GM21576 (cell line): Measurements from ENCODE around the gene SPINT3.

Experiments used
- ATAC-seq: cut with Tn5 transposase; IDR thresholded peaks from one replicate; pipeline ENCODE4 v1.9.1; 2021; ENCODE audit warnings: mild to moderate bottlenecking, moderate library complexity; ENCODE audit not compliant: unreplicated experiment

The SPINT3 gene, protein sequence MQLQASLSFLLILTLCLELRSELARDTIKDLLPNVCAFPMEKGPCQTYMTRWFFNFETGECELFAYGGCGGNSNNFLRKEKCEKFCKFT

DNA sequence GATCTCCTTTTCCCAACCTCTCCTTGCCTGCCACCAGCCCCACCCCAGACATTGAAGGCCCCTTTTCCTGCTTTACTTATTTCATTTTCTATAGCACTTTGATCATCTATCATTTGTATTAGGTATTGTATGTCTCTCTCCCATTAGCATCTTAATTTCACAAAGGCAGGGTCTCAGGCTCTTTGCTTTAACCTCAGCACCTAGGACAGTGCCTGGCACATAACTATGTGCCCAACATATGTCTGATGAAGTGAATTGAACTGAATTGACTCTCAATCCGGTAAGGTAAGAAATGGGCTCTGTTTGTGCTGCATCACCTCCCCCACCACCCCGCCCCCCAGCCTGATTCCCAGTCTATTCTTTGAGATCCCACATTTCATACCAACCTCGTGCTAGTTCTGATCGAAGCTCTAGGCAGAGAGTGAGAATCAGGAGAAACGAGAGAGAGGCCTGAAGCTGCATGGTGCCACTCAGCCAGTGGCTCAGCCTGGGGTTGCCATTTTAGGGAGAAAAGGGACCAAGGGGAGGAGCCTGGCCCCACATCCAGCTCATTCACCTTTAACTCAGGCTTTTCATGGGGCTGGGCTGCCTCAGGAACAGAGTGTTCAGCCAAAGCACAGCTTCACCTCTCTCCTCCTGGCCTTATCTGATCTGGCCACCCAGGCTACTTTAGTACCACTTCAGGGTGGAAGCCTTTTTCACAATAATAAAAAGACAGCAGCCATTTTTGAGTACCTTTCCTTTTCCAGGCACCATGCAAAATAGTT, at the start of gene SPINT3:
Gene SPINT3 (minus strand): TSS at position 476 of the 767 bp plus-strand sequence. CDS start 14 bp downstream, at position 462.
- ATAC-seq = no peak

DNA sequence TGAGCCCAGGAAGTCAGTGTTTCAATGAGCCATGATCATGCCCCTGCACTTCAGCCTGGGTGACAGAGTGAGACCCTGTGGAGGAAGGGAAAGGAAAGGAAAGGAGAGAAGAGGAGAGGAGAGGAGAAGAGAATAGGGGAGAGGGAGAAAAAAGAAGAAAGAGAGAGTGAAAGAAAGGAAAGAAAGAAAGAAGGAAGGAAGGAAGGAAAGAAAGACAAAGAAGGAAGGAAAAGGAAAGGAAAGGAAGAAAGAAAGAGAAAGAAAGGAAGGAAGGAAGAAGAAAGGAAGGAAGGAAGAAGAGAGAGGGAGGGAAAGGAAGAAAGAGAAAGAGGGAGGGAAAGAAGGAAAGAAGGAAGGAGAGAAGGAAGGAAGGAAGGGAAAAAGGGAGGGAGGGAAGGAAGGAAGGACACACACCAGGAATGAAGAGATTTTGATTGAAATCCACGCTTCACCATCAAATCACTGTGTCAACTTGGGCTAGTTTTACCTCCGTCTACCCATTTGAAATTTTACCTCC, 49.4 kb upstream of the SPINT3 start:
- no peak for ATAC-seq

DNA sequence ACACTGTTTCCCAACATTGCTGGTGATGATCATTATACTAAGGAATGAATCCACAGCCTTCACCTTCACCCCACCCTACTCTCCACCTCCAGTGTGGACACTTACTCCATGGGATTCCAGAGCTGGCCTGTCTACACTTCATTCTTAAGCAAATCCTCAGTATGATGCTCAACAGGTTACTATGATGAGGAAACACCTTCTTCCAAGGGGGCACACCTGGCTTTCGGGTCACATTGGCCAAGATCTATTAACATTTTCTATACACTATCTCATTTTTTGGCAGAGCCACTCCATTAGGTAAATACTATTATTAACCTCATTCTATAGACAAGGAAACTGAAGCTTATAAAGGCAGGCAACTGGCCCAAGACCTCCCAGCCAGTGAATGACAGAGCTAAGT, 39.8 kb upstream of the SPINT3 start:
- ATAC-seq = no peak

DNA sequence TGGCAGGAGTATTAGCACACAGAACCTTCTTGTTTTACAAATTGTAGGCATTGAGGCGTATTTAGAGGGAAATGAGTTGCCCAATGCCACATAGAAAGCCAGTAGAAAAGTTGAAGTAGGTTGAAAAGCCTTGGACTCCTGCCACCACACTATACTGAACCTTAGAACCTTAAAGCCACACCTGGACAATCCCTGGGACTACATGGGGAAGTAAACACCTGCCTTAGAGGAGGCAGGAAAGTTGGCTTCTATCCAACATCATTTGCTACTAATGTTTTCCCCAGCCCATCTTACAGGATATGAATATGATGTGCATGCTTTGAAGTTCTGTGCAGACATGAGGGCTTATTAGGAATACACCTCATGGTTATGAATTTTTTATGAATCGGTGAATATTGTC, 37.0 kb upstream of the SPINT3 start:
- ATAC-seq = no peak

DNA sequence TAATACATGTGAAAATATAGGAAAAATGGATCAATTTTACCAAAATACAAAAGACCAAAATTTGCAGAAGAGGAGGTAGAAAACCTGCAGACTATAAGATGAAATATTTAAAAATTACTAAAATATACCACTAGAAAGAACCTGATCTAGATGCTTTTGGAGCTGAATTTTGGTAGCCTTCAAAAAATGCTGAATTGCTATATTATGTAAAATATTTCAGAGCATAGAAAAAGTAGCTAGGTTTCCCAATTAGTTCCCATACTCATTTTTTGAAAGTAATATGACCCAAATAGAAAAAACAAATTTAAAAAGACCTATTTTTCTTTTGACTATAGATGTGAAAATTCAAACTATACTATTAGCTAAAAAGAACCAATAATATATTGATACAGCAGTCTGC, 35.3 kb upstream of the SPINT3 start:
- ATAC-seq = no peak

DNA sequence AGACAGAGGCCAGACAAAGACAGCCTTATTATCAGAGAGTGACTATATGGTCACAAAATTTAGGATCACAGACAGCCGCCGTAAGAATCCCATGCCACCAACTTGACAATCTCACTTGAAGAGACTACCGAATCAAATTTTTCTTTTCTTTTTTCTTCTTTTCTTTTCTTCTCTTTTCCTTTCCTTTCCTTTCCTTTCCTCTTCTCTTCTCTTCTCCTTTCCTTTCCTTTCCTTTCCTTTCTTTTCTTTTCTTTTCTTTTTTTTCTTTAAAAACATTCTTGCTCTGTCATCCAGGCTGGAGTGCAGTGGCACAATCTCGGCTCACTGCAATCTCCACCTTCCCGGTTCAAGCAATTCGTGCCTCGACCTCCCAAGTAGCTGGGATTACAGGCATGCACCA, 33.0 kb upstream of the SPINT3 start:
- ATAC-seq = no peak

DNA sequence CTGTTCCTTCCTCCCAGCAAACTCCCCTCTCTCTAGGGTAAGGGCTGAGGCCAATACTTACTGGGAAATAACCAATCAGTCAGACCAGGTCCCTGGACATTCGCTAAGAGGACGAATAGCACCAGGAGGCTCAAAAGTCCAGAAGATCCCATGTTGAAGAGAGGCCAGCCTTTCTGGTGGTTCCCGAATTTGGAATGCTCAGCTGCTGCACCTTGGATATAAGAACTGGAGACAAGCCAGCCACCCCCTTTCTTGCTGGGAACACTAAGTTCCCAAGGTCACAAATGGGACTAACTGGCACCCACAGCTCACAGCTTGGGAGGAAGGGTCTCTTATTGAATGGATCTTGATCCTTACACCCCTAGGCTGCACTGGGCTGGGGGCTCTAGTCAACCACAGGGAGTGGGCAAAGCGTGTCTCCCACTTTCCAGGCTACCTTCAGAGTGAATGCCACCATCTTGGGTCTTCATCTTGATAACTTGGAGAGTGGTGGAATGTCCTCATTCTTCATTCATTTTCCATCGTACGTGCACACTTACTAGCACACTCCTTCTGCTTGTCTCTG, 31.9 kb upstream of the SPINT3 start, which contains the start of gene EPPIN:
Gene EPPIN (minus strand): TSS at position 196 of the 565 bp plus-strand sequence. CDS start 44 bp downstream, at position 152.
- ATAC-seq = no peak

DNA sequence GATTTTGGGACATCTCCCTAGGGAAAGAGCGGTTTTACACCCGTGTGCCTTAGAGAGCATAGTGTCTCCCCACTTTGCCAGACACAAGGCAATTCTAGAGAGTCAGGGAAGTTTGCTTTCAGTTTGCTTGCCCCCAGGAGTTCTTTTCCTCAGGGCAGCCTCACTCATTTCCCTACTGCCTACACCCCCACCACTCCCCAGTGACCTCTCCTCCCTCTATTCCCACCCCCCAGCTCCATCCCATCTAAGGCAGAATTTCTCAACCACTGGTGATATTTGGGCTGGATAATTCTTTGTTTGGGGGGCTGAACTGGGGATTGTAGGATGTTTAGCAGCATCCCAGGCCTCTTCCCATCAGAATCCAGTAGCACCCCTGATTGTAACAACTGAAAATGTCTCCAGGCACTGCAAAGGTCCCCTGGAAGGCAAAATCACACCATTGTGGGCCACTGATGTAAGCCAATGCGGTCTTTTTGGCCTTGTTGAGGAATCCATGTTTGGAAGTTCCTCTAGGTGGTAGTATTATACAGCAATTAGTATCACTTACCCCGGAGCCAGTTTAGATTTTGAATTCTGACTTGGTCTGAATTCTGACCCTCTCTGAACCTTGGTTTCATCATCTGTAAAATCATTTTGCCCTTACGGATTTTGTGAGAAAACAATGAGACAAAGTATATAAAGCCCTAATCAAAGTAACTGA, 30.5 kb upstream of the SPINT3 start:
- no peak for ATAC-seq

DNA sequence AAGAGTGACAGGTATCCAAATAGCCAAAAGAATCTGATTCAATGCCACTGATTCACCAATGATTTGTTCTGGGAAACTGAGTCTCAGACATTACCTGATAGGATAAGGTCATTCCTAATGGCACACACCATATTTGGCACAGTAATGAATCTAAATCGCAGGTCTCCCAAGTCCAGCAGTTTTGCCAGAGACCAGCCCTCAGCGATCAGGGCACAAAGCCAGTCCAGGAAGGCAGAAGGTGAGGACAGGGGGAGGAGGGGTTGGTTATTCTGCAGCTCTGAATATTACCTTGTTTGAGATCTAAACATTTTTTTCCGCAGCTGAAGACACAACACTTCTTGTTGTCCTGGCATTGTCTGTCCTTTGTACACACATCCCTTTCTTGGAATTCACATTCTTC, 29.9 kb upstream of the SPINT3 start:
- ATAC-seq = no peak

DNA sequence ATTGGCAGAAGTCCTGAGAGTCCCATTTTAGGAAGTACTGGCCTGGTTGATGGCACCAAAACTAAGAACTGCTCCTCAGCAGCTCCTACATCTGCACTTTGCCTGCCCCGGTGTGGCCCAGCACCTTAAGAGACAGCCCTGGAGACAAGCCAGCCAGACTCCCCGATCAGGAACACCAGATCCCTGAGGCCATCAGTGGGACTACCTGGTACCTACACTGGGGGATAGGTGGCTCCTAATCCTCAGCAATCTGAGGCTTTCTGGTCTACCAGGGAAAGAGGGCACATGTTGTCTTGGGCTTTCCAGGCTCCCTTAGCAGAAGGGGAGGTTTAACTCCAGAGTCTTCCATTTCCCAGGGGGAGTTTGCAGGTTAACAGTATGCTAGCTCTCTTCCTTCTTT, 24.0 kb upstream of the SPINT3 start, which contains the start of gene WFDC6:
Gene WFDC6 (minus strand): TSS at position 101 of the 400 bp plus-strand sequence. CDS start 75 bp downstream, at position 26.
- no peak for ATAC-seq

DNA sequence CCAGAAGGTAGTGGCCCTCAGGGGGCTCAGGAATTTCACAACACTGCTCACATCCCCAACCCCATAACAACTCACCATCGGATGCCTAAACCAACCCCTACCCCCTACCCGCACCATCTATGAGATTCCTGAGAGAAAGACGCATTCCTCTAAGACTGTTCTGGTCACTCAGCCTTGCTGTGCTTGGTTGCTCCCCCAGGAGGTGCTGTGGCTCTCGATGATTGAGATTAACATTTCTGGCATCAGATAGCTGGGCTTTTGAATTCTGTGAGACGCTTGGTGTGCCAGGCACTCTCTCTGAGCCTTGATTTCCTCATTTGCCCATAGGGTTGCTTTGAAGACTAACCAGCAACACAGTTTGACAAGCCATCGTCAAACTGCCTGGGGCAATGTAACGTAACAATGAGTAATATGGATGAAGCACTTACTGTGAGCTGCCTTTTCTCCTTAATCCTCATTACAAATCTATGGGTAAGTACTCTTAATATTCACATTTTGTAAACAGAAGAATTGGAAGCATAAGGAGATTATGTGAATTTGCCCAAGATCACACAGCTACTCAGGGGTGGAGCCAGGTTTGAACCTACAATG, 22.9 kb upstream of the SPINT3 start:
- no peak for ATAC-seq

DNA sequence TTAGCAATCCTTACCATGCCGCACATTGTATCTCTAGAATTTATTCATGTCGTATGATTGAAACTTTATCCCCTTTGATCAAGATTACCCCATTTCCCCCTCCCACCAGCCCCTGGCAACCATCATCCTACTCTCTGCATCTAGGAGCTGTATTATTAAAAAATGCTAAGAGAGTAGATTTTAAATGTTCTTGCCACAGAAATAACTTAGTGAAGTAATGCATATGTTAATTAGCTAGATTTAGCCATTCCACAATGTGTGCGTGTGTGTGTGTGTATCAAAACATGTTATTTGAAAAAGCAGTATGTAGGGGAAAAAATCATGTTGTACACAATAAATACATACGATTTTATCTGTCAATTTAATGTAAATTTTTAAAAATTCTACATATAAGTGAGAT, 11.9 kb upstream of the SPINT3 start:
- no peak for ATAC-seq

DNA sequence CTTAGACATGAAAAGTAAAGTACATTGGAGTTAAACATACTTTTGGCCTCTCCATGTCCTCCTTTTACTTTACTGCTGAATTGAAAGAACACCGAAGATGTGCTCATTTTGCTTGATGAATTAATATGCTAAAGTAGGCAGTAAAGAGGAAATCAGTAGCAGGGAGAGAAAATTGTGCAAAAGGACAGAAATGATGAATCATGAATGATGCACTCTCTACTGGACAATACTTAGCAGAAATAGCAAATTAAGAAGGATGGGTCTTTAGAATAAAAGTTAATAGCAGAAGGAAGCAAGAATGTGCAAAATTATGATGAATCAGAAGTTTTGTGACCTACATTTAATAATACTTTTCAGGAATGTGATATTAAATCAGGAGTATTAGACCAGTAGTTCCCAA, 8.4 kb upstream of the SPINT3 start:
- no peak for ATAC-seq

DNA sequence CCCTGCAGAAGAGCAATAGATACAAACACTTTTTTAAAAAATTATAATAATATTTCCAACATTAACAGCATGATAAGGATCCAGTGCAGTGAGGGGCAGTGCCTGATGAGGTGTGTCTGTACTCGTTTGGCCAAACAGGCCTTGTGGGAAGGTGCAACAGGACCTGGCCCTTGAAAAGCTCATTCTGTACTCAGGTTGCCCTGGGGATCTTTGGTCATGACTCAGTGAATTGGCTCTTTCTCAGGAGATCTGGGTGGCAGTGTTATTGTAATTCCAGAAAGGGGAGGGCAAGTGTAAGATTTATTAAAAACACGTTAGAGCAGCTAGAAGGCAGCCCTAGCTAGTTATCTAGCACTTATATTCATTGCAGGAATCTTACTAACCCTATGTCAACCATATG, 2.9 kb upstream of the SPINT3 start:
- ATAC-seq = no peak

DNA sequence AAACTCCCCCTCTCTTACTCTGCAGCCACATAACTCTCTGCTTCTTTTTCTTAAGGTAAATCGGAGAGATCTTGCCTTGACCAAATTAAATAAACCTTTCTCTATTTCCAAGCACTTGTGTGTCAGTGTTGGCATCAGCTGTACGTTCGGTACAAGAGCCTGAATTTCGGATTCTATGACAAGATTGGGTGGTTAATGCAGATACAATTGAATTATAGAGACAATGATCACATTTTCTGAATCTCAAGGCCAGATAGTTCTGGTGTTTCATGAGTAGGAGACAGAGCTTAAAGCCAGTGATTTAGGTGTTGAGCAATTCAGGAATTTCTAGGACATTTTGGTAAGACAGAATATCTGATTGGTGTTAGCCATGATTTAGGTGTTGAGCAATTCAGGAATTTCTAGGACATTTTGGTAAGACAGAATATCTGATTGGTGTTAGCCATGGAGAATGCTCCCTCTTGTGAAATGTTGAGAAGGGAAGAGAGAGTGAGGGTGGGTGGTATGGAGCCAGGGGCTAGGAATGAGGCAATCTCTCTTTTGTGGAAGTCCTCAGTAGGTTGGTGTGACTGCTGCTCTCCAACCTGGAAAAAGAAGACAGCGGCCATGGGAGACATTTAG, 5.1 kb downstream of the SPINT3 start:
- no peak for ATAC-seq

DNA sequence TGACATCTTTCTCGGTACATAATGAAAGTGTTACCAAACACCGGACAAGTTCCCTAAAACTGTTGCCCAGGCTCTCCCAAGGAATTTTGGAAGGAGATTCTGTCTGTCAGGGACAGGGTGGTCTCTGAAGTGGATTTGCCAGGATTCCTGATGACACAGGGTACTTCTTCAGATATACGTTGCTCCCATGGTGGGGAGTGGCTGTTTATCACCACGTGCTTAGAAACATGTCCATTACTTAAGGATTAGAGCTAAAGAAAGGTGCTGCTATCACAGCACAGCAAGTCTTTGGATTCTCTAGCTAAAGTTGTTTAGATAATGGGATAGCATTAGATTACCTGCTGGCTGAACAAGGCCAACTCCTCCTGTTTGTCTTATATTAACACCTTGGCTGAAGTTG, 6.3 kb downstream of the SPINT3 start:
- ATAC-seq = no peak

DNA sequence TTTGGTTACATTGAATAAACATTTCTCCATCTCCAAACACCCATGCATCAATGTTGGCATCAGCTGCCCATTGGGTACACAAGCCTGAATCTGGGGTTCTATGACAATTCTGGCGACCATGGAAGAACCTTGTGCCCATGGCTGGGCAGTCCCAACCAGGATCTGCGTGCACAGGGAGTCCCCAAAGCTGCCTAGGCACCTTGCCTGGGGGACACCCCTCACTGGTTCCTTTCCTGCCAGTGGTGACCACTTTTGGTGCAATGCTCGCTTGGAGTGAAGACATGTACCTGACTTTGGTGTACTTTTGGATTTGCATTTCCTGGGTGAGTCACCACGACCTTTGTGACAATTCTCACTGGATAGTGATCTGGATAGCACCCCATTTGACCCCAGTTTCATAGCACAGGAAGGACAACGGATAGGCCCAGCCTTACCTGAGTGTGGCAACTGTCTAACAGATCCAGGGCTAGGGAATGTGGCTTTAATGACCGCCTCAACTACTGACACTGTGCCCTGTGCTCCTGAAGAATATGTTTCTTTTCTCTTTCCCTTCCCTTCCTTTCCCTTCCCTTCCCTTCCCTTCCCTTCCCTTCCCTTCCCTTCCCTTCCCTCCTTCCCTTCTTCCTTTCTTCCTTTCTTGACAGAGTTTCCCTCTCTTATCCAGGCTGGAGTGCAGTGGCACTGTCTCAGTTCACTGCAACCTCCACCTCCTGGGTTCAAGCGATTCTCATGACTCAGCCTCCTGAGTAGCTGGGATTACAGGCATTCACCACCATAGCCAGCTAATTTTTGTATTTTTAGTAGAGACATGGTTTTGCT, 7.1 kb downstream of the SPINT3 start:
- no peak for ATAC-seq

DNA sequence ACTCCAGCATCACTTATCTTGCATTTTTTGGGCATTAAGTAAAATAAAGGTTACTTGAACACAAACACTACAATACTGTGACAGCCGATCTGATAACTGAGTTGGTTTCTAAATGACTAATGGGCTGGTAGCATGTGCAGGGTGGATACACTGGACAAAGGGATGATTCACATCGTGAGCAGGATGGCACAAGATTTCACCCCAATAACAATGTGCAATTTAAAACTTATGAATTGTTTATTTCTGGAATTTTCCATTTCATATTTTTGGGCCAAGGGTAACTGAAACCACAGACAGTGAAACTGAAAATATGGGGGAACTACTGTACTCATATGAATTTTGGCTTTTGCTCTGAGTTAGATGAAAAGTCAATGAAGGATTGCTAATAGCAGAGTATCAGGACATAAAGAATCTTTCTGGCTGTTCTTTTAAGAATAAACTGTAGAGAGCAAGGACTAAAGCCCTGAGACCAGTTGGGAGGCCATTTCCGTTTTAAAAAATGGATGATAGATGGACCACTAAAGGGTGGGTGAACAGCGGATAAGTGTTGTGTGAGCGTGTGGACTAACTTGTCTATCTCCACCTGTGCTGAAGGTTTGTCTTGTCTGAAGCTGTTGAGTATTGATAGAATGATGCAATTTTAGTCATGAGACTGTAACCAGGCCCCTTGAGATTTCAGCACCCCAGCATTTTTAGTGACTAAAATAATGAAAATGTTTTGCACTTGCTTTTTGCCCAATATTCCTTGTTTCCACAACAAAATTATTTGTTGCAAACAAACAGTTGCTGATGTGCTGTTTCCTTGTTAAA, 8.2 kb downstream of the SPINT3 start:
- no peak for ATAC-seq

DNA sequence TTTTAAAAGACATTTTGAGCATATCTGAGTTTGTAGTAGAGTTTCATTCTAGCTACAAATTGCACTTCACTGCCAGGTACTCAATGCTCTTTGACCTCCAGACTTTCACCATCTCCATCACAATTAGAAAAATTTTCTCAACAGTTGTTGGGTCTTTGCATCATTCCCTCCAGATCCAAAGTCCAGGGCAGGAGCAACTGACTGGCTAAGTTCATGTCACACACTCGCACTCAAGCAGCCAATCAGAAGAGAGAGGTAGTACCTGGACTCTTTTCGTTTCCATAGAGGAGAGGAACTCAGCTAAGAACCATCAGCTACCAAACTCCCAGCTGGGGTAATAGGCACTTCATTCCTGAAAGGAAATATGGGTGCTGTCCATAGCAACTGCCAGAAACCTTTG, 9.0 kb downstream of the SPINT3 start:
- no peak for ATAC-seq
